GM12873 (cell line): ENCODE results near the gene CPLANE1.

Source experiments
- TF ChIP-seq, protein P1 (sequence below): IDR thresholded peaks from 2 replicates; pipeline ENCODE4 v1.5.1; 2012; ENCODE audit warnings: low read depth, mild to moderate bottlenecking, moderate library complexity, low read length, control low read depth; ENCODE audit not compliant: insufficient read depth; ENCODE audit errors: missing control alignments

Gene CPLANE1

DNA sequence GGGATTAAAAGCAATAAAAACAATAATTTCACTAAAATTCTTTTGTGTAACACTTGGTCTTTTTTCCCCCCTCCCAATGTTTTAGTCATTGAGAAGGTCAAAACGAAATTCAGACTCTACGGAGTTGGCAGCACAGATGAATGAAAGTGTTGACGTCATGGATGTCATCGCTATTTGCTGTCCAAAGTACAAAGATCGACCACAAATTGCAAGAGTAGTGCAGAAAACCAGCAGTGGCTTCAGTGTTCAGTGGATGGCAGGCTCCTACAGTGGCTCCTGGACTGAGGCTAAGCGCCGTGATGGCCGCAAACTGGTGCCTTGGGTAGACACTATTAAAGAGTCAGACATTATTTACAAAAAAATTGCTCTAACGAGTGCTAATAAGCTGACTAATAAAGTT, 184.7 kb downstream of the CPLANE1 start:
- TF ChIP-seq, protein P1, sequence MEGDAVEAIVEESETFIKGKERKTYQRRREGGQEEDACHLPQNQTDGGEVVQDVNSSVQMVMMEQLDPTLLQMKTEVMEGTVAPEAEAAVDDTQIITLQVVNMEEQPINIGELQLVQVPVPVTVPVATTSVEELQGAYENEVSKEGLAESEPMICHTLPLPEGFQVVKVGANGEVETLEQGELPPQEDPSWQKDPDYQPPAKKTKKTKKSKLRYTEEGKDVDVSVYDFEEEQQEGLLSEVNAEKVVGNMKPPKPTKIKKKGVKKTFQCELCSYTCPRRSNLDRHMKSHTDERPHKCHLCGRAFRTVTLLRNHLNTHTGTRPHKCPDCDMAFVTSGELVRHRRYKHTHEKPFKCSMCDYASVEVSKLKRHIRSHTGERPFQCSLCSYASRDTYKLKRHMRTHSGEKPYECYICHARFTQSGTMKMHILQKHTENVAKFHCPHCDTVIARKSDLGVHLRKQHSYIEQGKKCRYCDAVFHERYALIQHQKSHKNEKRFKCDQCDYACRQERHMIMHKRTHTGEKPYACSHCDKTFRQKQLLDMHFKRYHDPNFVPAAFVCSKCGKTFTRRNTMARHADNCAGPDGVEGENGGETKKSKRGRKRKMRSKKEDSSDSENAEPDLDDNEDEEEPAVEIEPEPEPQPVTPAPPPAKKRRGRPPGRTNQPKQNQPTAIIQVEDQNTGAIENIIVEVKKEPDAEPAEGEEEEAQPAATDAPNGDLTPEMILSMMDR = no peak

DNA sequence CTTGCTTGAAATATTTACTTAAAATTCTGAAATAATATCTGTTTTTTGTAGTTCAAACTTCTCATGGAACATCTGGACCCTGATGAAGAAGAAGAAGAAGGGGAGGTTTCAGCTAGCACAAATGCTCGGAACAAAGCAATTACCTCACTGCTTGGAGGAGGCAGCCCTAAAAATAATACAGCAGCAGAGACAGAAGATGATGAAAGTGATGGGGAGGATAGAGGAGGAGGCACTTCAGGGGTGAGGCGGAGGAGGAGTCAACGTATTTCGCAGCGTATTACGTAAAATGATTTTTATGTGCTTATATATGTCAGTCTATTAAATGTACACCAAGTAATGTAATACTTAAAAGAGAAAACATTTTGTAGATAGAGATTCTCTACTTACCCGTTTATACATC, 185.4 kb downstream of the CPLANE1 start:
- TF ChIP-seq, protein P1 = no peak

DNA sequence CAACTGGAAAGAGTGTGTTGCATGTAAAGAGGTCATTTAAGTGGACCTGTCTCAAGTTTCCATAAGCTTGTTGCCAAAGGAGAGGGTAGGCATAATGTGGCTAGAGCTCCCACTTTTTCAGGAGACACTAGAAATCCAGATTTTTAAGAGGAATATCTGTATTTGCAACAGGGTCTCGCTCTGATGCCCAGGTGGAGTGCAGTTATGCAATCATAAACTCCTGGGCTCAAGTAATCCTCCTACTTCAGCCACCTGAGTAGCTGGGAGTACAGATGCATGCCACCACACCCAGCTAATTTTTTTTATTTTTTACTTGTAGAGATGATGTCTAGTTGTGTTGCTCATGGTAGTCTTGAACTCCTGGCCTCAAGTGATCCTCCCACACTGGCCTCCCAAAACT, 189.1 kb downstream of the CPLANE1 start:
- TF ChIP-seq, protein P1 = no peak

GRCh38 chr5:37056762-37057161, 192.4 kb downstream of the CPLANE1 start:
- TF ChIP-seq, protein P1 = no peak
